Measurements from ENCODE around the gene SFXN5. TPM values are rescaled to one million over a fixed set of nuclear protein-coding genes. Genes with fewer than 3 reads are reported as not detected.

Gene SFXN5
- total RNA-seq, 1 donor from 2014 or later, result 13.1 TPM

GRCh38 chr2:72919414-72920317, 151.8 kb downstream of the SFXN5 start:
- ATAC-seq, result no peak
- Histone ChIP-seq H3K27ac (no peak overlapping the region), H3K4me3 (no peak overlapping the region), H3K9me3 (no peaks in the 10 kb centered on the region), H3K4me1 (peaks cover 54% of the 10 kb centered on the region), H3K36me3 (no peaks in the 10 kb centered on the region), H3K27me3 (peaks cover 99% of the 10 kb centered on the region)
- DNase-seq, result no peak
- TF ChIP-seq CTCF (IDR thresholded peaks at IDR 0.05), result no peak
- intact Hi-C loops (cut with DNase I), result no loop called here

DNA sequence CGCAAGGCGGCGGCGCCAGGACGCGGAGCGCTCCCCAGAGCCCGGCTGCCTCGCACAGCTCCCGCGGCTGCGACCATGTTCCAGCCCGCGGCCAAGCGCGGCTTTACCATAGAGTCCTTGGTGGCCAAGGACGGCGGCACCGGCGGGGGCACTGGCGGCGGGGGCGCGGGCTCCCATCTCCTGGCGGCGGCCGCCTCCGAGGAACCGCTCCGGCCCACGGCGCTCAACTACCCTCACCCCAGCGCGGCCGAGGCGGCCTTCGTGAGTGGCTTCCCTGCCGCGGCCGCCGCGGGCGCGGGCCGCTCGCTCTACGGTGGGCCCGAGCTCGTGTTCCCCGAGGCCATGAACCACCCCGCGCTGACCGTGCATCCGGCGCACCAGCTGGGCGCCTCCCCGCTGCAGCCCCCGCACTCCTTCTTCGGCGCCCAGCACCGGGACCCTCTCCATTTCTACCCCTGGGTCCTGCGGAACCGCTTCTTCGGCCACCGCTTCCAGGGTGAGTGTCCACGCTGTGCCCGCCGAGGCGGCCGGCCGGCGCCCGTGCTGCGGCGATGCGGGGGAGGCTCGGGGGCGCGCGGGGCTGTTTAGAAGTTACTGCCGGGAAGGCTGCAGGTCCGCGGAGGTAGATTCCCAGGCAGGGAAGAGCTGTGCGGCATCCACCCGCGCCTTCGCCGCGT, 153.5 kb downstream of the SFXN5 start:
- H3K9me3 ChIP-seq, result no peaks in the 10 kb centered on the region
- peaks cover 46% of the 10 kb centered on the region for H3K4me1 ChIP-seq
- ATAC-seq (no peak), DNase-seq (no peak)
- no peak for TF ChIP-seq CTCF (IDR thresholded peaks at IDR 0.05)
- peaks cover 99% of the 10 kb centered on the region for H3K27me3 ChIP-seq
- no peaks in the 10 kb centered on the region for H3K36me3 ChIP-seq
- intact Hi-C loops (cut with DNase I), result no loop called here
- H3K4me3 ChIP-seq, result peak overlapping the region; percentile 45
- H3K27ac ChIP-seq, result no peak overlapping the region

GRCh38 chr2:72917138-72917876, 154.2 kb downstream of the SFXN5 start, which contains the start of gene EMX1:
Gene EMX1, plus strand, starts transcription at chr2:72917519. Its CDS starts 334 bp downstream, at chr2:72917853.
- no peak within 1 kb of the TSS for H3K27ac ChIP-seq
- H3K4me3 ChIP-seq, result peak within 1 kb of the TSS; percentile 45
- H3K9me3 ChIP-seq, result no peaks in the 10 kb centered on the region
- intact Hi-C loops (cut with DNase I), result no loop called here
- no peak for TF ChIP-seq CTCF (IDR thresholded peaks at IDR 0.05)
- peaks cover 46% of the 10 kb centered on the region for H3K4me1 ChIP-seq
- DNase-seq, result peak; percentile 83
- H3K27me3 ChIP-seq, result peaks cover 99% of the 10 kb centered on the region
- ATAC-seq, result peak; percentile 89
- H3K36me3 ChIP-seq, result no peaks in the 10 kb centered on the region

- Histone ChIP-seq H3K9me3 (no peaks in the 10 kb centered on the region), H3K27me3 (peaks cover 99% of the 10 kb centered on the region), H3K4me3 (peak overlapping the region; percentile 45), H3K36me3 (no peaks in the 10 kb centered on the region), H3K4me1 (peaks cover 46% of the 10 kb centered on the region), H3K27ac (no peak overlapping the region)
- ATAC-seq (no peak), DNase-seq (no peak)
- no peak for TF ChIP-seq CTCF (IDR thresholded peaks at IDR 0.05)
- intact Hi-C loops (cut with DNase I), result no loop called here
Observed at GRCh38 chr2:72916743-72917137, 154.8 kb downstream of the SFXN5 start.

GRCh38 chr2:72915907-72916742, 155.4 kb downstream of the SFXN5 start:
- DNase-seq, result peak; percentile 78
- Histone ChIP-seq H3K36me3 (no peaks in the 10 kb centered on the region), H3K4me1 (peaks cover 46% of the 10 kb centered on the region), H3K27ac (no peak overlapping the region), H3K9me3 (no peaks in the 10 kb centered on the region), H3K4me3 (peak overlapping the region; percentile 45), H3K27me3 (peaks cover 99% of the 10 kb centered on the region)
- intact Hi-C loops (cut with DNase I), result no loop called here
- TF ChIP-seq CTCF (IDR thresholded peaks at IDR 0.05), result no peak
- ATAC-seq, result peak; percentile 72
